ENCODE data around the gene FFAR2. TPM values are rescaled to one million over a fixed set of nuclear protein-coding genes. Genes with fewer than 3 reads are reported as not detected.

Gene FFAR2
- total RNA-seq, result not detected
- not detected for polyA plus RNA-seq (2013, experiment 1 of 2)
- not detected for polyA plus RNA-seq (2013, experiment 2 of 2)
- long read RNA-seq, experiment 1, result 0 reads
- long read RNA-seq, experiment 2, result 0 reads
- long read RNA-seq, experiment 3, result 0 reads
- long read RNA-seq, experiment 4, result 0 reads

DNA sequence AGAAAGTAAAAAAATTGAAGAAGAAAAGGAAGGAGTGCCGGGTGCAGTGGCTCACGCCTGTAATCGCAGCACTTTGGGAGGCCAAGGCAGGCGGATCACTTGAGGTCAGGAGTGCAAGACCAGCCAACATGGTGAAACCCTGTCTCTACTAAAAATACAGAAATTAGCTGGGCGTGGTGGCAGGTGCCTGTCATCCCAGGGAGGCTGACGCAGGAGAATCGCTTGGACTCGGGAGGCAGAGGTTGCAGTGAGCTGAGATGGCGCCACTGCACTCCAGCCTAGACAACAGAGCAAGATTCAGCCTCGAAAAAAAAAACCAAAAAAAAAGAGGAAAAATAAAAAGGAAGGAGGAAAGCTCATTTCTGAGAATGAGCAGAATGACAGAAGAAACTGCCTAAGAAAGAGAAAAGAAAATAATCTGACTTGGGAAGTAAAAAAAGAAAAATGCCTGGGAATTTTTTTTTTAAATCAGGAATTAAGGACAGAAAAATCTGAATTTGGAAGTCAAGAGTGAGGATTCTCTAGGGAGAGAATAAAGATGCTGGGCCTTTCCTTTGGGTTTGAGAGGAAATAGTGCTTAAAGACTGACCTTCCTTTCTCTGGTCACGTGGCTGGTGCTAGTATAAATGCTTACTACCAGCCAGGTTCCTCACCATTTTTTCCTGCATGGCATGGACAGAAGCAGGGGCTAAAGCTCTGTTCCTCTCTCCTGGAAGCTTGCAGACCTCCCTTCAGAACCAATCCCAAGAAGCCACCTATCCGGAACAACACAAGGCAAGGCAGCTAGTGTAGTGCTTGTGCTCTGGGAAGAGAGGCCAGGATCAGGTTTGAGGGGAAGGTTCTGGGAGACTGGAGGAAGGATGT, at the start of gene FFAR2:
TSS of gene FFAR2 (plus strand) at position 652 of the 864 bp plus-strand sequence. CDS start 1,458 bp downstream, outside the sequence.
- Mint-ChIP-seq H3K36me3 (ENCODE audit: low read depth) (no peaks in the 10 kb centered on the region), H3K4me1 (peaks cover 2% of the 10 kb centered on the region), H3K4me3 (no peak within 1 kb of the TSS), H3K9me3 (no peaks in the 10 kb centered on the region), H3K27me3 (ENCODE audit: insufficient read depth) (peaks cover 20% of the 10 kb centered on the region), H3K27ac (no peak within 1 kb of the TSS)
- H3K27ac ChIP-seq (ENCODE audit: low read depth, low read length), result no peak within 1 kb of the TSS
- 89 to 95% methylated on average over 10 to 12 of the region's 12 CpGs for WGBS, 2 experiments (ENCODE audit: insufficient coverage in 1 of 2, insufficient read length in 1 of 2)
- no peaks in the 10 kb centered on the region for H3K27me3 ChIP-seq (ENCODE audit: control insufficient read depth, insufficient read depth, low read length, poor library complexity, severe bottlenecking)
- H3K4me1 ChIP-seq (ENCODE audit: control insufficient read depth, insufficient read depth, low read length), result no peaks in the 10 kb centered on the region
- no peak for TF ChIP-seq CTCF (conservative IDR thresholded peaks at IDR 0.05)
- H3K4me3 ChIP-seq (ENCODE audit: low read length), result no peak within 1 kb of the TSS
- H3K9ac ChIP-seq (ENCODE audit: extremely low read depth, low read length, poor library complexity, severe bottlenecking), result no peak within 1 kb of the TSS
- no peak for DNase-seq
- no peaks in the 10 kb centered on the region for H3K36me3 ChIP-seq (ENCODE audit: control insufficient read depth, insufficient read depth, low read length)
- no peaks in the 10 kb centered on the region for H3K9me3 ChIP-seq (ENCODE audit: control insufficient read depth, low read length)

GRCh38 chr19:35398570-35398969, 49.5 kb upstream of the FFAR2 start:
- DNase-seq, result no peak
- H3K27ac Mint-ChIP-seq, result no peak overlapping the region
- peaks cover 4% of the 10 kb centered on the region for H3K4me1 ChIP-seq (ENCODE audit: control insufficient read depth, insufficient read depth, low read length)
- WGBS, 2 experiments (ENCODE audit: insufficient coverage in 1 of 2, insufficient read length in 1 of 2), result 89 to 92% methylated on average over 8 to 12 of the region's 12 CpGs
- no peak for TF ChIP-seq CTCF (conservative IDR thresholded peaks at IDR 0.05)
- H3K4me3 ChIP-seq (ENCODE audit: low read length), result no peak overlapping the region
- H3K4me3 Mint-ChIP-seq, result no peak overlapping the region
- H3K9me3 ChIP-seq (ENCODE audit: control insufficient read depth, low read length), result no peaks in the 10 kb centered on the region
- H3K27ac ChIP-seq (ENCODE audit: low read depth, low read length), result no peak overlapping the region
- H3K9ac ChIP-seq (ENCODE audit: extremely low read depth, low read length, poor library complexity, severe bottlenecking), result no peak overlapping the region
- no peaks in the 10 kb centered on the region for H3K36me3 ChIP-seq (ENCODE audit: control insufficient read depth, insufficient read depth, low read length)
- H3K9me3 Mint-ChIP-seq, result no peaks in the 10 kb centered on the region
- H3K27me3 ChIP-seq (ENCODE audit: control insufficient read depth, insufficient read depth, low read length, poor library complexity, severe bottlenecking), result no peaks in the 10 kb centered on the region
- no peaks in the 10 kb centered on the region for H3K36me3 Mint-ChIP-seq (ENCODE audit: low read depth)
- no peaks in the 10 kb centered on the region for H3K27me3 Mint-ChIP-seq (ENCODE audit: insufficient read depth)
- H3K4me1 Mint-ChIP-seq, result no peaks in the 10 kb centered on the region

- Mint-ChIP-seq H3K36me3 (ENCODE audit: low read depth) (no peaks in the 10 kb centered on the region), H3K9me3 (no peaks in the 10 kb centered on the region), H3K27ac (no peak overlapping the region), H3K4me1 (no peaks in the 10 kb centered on the region), H3K4me3 (no peak overlapping the region), H3K27me3 (ENCODE audit: insufficient read depth) (no peaks in the 10 kb centered on the region)
- Histone ChIP-seq H3K9me3 (ENCODE audit: control insufficient read depth, low read length) (no peaks in the 10 kb centered on the region), H3K36me3 (ENCODE audit: control insufficient read depth, insufficient read depth, low read length) (no peaks in the 10 kb centered on the region), H3K4me3 (ENCODE audit: low read length) (no peak overlapping the region), H3K9ac (ENCODE audit: extremely low read depth, low read length, poor library complexity, severe bottlenecking) (no peak overlapping the region), H3K27ac (ENCODE audit: low read depth, low read length) (no peak overlapping the region), H3K4me1 (ENCODE audit: control insufficient read depth, insufficient read depth, low read length) (peaks cover 3% of the 10 kb centered on the region), H3K27me3 (ENCODE audit: control insufficient read depth, insufficient read depth, low read length, poor library complexity, severe bottlenecking) (no peaks in the 10 kb centered on the region)
- TF ChIP-seq CTCF (conservative IDR thresholded peaks at IDR 0.05), result no peak
- 97 to 99% methylated on average over 4 of the region's 4 CpGs for WGBS, 2 experiments (ENCODE audit: insufficient coverage in 1 of 2, insufficient read length in 1 of 2)
- DNase-seq, result no peak
Observed at GRCh38 chr19:35399231-35399630, 48.8 kb upstream of the FFAR2 start.
